Stimulated activated CD4-positive, alpha-beta T cell treated with anti-CD3 and anti-CD28 coated beads, Interleukin-1b, Interleukin-23, amount 100 ng/mL, for 4 hours (primary cell): ENCODE measurements around the gene ADGRL1.
"Not testable (repeated sequence)": the region's sequence is repeated elsewhere in the genome, so short reads cannot be mapped to it uniquely, and the experiment has no call there.

Source experiments
- DNase-seq, 2 donors: peaks; one replicate each; pipeline ENCODE4 v3.0.0-alpha.2; 2020; ENCODE audit warnings: low read depth in 2 of 2

ADGRL1 gene

DNA sequence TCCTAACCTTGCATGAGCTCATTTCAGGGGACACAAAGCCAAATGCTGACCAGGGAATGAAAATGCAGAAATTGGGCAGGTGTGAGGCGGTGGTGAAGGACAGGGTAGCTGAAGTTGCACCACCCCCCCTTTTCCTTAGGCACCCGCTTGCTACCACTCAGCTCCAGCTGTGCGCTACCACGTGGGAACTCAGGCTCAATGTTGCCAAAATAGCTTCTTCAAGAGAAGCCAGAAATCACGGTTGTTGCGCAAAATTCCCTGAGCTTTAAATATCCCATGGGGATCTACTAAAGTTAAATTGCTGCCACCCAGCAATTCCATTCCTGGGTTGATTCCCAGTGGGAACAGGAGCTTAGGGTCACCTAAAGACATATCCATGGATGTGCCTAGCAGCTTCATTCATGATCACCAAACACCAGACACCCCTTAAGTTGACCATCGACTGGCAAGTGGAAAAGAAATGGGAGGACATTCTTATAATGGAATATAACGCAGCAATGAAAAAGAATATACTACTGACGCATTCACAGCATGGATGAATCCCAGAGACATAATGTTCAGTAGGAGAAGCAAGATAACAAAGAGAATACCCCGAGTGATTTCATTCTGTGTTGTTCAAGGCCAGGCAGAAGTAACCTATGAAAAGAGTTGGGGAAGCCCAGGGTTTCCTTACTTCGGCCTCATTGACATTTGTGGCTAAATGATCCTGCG, 12.8 kb upstream of the ADGRL1 start:
- no peak for DNase-seq

DNA sequence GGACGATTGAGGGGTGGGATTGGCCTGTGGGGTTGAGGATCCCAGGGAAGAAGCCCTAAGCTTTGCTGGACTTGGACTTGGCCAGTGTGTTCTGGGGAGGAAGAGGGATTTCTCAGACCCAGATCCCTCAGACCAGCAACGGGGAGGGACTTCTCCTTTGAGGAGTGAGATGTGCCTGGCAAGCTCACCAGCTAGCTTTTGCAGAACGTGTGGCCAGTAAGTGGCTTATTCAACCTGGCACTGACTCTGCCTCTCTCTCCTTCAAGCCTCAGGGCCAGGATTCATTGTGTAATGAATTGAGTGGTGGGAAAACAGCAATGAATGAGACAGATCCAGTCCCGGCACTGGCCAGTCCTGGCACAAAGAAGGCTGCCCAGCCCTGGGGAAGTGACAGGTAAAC, 11.9 kb upstream of the ADGRL1 start:
- DNase-seq = not testable (repeated sequence)

DNA sequence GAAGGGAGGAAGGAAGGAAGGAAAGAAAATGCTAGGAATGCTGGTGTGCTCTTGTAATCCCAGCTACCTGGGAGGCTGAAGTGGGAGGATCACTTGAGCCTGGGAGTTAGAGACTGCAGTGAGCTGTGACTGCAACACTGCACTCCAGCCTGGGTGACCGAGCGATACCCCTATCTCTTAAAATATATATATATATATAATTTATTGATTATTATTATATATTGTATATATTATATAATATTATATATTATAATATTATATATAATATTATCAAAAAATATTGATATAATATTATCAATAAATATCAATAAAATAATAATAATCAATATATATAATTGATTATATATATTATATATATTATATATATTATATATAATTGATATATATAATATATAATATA, 8.6 kb upstream of the ADGRL1 start:
- DNase-seq = no peak

DNA sequence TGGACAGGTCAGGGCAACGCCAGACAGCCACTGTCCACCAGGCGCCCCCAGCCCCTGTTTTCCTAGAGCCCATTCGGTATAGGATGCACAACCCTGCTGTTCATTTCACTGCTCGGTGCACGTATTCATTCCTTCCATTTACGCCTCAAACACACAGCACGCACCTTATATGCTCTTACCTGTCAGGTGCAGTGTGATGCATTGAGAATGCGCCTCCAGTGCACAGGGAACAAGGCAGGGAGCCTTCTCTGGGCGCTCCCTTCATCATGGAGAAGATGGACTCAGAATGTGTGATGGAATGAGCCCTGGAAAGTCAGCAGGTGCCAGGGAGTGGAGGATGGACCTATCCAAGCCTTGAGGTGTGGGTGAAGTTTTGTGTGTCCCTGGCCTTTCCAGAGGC, 4.2 kb upstream of the ADGRL1 start:
- not testable (repeated sequence) for DNase-seq

DNA sequence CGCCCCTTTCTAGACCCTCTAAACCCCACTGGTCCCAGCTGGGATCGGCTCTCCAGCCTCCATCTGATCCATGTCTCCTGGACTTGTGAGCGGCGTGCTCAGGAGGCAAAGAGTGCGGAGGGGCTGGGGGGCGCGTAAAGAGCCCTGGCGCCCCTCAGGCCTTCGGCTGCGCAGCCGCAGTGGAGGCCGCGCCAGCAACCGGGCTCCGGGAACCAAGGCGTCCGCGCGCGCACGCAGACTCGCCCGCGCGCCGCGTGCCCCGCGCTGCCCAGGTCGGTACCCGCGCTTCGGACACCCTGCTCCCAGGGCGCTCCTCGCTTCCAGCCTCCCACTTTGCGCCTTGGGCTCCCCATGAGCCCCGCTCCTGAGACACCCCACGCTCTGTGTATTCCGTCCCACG, 3.4 kb upstream of the ADGRL1 start:
- not testable (repeated sequence) for DNase-seq

DNA sequence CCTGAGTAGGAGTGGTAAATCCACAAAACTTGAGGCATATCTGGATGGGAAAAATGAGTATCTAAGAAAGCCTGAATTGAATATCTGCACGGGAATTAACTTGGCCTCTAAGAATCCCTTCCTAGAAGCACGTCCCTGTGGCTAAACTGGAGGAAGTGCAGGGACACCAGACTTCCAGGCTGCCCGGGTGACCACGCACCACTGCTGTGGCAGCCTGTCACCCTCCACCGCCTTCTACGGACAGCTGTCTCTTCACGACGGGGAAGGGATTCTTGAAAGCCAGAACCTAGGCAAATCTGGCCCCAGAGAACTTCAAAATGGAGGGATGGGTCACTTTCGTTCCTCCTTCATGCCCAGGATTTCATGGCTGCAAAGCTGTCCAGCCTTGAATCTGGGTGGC, 2.5 kb upstream of the ADGRL1 start:
- not testable (repeated sequence) for DNase-seq

DNA sequence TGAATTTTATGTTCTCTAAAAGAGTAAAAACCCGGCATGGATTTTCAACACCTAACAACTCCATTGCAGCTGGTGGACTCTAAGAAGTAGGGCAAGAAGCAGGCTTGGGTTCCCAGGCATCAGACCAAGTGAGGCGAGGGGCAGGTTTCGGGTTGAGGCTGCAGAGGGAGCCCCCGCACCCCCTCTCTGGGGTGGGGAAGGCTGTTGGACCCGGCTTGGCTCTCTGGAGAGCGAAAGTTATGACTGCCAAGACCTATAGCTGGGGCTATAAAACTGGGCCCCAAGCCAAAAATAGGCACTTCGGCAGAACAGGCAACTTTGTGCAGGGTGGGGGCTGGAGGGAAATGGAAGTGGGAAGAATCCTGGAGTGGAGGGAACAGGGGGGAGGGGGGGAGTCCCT, 1.8 kb upstream of the ADGRL1 start:
- not testable (repeated sequence) for DNase-seq

DNA sequence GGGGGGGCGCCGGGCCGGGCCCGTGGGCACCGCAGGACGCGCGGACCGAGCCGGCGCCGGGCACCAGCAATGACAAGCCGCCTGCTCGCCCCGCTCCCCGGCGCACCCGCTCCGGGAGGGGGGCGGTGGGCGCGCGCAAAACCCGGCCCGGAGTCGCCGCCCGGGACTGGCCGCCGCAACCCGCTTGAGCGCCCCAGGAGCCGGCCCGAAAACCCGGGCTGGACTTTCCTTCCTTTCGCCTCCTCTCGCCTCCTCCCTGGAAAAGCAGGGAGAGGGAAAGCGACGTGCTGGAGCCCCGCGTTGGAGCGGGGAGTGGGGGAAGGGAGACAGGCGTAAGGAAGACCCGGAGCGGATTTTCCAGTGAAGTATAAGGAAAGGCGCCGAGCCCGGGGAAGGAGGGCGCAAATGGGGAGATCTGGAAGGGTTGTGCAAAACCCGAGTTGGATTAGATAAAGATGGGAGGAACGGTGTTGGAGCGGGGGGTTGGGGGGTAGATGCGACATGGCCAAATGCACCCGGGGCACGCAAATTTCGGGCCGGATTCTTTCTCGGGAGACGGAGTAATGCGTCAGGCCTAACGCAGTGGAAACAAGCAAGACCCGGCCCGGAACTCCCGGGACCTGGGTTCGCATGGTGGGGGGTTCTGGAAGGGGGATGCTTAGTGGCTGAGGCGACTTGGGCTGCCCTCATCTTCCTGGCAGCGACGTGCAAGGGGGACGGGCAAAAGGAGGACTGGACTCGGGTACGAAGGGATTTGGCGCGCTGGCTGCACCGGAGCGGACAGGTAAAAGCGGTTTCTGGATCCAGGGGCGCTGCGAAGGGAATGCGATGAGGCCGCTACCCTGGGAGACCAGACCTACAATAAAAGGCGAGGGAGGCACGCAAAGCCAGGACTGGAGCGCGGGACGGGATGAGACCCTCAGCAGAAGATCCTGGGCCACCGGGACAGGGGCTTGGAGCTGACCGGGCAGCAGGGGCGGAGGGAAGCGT, 1.1 kb upstream of the ADGRL1 start:
- DNase-seq = peak; percentile 61 to 82

DNA sequence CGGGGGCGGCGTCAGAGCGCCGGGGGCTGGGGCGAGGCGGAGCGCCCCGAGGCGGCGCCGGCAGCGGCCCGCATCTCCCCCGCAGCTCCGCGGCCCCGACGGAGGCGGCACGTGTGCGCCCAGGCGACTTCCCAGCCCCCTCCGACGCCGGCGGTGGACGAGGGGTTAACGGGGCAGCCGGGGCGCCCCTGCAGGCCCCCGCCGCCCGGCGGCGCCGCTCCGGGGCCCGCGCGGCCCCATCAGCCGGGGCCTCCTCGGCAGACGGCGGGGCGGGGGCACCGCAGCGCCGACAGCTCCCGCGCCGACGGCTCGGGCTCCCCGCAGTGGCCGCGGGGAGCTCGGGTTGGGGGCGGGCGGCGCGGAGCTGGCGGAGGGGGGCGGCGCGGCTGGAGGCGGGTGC, 339 bp upstream of the ADGRL1 start:
- DNase-seq = not testable (repeated sequence)

DNA sequence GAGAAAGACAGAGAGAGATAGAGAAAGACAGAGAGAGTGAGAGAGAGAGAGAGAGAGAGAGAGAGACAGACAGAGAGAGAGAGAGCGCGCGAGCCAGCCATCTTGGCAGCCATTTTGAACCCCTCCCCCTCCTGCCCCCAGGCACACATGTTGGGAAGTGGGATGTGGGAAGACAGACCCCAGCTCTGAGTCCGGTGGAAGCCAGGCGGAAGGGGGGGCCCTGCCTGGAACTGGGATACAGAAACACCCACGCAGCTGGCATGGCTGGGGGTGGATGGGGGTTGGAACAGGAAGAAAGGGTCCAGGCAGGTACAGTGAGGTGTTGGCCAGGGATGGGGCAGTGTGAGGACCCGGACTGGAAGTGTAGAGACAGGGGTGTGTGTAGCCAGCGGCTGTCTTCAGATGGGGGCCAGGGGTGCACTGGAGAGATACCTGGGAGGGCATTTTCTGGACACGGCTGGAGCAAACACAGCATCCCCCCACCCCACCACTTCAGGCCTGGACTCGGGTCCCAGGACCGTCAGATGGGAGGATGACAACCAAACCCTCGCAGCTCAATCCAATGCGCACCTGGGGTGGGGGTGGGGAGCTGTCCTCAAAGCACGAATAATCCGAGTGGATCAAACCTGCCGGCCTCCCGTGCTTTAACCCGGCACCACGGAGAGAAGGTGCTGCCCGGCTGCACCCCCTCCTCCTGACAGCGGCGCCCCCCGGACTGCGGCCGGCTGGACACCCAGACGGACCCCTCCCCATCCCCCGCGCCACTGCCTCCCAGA, 1.1 kb downstream of the ADGRL1 start:
- DNase-seq = not testable (repeated sequence)

DNA sequence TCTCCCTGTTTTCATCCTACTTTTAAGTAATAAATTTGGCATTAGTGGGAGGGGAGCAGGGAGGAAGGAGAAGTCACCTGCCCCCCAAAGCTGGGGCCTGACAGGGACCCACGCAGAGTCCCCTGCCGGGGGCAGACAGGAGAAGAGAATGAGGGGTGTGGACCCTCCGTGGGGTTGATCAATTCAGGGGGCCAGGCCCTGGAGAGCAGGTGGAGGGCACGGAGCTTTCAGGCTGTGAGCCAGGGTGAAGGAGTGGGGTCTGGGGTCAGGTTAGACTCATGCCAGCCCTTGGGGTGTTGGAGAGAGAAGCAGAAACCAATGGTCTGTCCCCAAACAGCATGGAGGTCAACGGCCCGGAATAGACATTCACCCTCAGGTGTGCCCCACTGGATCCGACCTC, 1.8 kb downstream of the ADGRL1 start:
- DNase-seq = not testable (repeated sequence)

DNA sequence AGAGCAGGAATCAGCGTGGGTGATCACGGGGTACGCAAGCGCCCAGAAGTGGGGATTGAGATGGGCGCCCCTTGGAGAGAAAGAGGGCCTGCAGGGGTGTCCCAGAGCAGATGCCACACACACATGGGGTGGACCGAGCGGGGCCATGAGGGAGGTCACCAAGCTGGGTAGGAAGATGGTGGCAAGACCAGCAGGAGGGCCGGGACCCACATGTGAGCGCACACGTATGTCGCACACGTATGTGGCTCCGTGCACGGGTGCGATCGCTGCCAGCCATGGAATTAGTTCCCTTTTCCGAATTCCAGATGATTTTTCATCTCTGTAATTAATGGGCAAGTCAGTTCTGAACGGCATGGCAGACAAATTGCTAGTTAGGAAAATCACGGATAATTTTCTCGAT, 2.2 kb downstream of the ADGRL1 start:
- not testable (repeated sequence) for DNase-seq

DNA sequence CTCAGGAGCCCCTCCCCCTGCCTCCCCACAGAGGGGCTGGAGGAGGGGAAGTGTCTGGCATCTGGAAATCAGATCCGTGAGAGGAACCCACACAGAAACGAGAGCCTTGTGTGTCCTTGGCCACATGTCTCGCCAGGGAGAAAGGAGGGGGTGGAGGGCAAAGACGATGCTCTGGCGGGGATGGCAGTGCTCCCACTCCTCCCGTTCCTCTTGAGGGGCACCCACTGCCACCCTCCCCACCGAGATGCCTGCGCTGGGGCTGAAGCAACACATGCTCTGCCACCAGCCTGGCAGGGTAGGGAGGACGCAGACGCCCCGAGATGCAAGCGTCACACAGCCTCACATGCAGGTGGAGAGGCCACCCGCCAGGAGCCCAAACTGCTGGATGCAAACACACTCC, 2.8 kb downstream of the ADGRL1 start:
- no peak for DNase-seq

DNA sequence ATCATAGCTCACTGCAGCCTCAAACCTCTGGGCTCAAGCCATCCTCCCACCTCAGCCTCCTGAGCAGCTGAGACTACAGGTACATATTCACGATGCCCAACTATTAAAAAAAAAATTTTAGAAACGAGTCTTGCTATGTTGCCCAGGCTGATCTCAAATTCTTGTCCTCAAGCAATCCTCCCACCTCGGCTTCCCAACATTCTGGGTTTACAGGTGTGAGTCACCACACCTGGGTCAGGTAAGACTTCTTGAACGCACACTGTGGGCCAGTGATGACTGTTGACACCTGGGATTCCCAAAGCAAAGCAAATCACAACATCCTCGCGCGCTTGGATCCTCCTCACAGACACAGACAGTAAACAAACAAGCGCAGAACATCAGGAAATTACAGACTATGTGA, 4.5 kb downstream of the ADGRL1 start:
- not testable (repeated sequence) for DNase-seq

DNA sequence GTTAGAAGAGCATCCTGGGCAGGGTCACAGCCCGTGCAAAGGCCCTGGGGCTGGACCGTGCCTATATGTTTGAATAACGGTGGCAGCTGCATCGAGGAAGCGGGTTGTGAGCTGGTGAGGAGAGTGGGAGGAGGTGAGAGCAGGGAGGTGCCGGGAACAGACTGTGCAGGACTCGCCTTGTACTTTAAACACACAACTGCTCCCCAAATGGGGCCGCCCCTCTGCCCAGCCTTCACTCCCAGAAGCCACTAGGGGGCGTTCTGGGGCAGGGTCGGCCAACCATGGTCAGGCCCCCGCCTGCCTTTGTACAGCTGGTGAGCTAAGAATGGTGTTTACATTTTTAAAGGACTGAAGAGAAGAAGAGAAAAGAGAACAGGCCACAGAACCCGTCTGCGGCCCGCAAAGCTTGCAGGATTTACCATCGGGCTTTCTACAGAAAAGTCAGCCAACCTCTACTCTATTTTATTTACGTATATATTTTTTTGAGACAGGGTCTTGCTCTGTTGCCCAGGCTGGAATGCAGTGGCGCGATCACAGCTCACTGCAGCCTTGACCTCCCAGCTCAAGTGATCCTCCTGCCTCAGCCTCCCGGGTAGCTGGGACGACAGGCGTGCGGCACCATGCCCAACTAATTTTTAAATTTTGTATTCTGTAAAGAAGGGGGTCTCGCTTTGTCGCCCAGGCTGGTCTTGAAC, 5.7 kb downstream of the ADGRL1 start:
- peak; percentile 30 to 38 for DNase-seq

DNA sequence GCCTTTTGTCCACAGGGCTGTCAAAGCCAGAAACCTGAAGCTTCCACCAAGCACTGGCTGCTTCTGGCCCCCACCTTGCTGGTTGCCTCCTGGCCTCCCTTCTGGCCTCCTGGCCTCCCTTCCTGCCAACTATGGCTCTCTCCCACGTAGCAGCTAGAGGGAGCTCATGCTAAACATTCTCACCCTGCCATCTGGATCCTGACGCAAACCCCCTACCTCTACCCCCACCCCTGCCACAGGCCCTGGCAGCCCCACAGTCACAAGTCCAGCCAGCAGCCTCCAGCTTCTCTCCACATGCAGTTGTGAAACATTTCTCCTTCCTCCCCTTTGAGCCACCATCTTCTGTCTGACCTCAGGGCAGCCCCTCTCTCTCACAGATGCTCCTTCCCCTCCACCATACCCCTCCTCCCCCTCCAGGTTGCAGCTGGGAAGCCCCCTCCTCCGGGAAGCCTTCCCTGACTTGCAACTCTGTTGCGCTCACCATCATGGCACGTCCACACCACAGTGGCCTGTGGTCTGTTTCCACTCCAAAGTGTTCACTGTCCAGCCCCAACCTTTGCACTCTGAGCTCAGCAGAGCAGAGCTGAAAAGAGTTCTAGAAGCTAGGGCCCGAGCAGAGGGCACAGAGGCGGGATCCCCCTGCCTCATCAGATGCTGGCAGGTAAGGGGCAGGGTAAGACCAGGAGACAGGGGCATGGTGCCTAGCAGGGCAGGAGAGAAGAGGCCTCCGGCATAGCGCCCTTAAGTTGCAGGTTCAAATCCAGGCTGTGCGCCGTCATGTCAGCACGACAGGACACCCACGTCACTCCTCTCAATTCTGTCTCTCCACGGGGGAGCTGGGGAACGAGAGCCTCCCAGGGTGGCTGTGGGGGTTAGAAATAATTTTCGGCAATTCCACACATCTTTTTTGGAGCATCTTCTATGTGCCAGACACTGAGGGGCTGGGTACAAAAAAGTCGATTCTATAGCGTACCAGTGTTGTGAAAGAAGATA, 7.3 kb downstream of the ADGRL1 start:
- DNase-seq = no peak

DNA sequence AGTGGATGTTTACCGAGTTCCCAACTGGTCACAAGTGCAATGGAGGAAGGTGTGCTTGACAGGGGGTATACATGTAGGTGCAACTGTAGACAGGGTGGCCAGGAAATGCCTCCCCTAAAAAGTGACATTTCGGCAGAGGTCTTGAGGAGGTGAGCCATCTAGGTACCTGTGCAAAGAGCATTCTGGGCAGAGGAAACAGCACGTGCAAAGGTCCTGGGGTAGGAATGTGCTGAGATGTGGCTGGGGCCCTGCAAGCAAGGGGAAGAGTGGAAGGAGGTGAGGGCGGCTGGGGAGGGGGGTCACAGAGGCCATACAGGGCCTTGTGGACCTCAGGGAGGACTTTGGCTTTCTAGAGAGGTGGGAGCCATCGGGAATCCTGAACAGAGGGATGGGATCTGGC, 8.1 kb downstream of the ADGRL1 start:
- DNase-seq = no peak

DNA sequence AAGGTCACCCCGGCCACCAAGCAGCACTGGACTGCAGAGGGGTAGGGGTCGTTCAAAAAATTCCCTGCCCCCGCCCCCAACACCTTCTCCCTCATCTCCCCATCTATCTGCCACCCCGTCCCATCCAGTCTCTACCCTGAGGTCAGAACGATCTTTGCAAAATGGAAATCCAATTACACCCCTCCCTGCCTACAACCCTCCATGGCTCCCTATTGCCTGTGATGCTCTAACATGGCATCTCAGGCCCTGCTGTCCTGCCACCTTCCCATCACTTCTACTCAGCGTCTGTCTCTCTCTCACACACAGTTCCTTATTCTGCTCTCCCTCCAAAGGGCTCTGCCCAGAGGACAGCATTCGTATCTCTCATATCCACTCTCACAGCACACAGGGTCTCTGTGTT, 8.7 kb downstream of the ADGRL1 start:
- not testable (repeated sequence) for DNase-seq

DNA sequence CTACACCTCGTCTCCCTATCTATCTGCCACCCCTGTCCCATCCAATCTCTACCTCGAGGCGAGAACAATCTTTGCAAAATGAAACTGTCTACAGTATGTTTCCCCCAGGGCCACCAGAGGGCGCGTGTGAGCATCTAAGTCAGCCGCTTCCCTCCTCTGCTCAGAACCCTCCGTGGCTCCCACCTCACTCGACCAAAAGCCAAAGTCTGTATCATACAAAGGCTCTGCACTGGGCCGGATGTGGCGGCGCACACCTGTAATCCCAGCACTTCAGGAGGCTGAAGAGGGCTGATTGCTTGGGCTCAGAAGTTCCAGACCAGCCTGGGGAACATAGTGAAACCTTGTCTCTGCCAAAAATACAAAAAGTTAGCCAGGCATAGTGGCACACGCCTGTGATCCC, 9.9 kb downstream of the ADGRL1 start:
- DNase-seq = peak; percentile 74

DNA sequence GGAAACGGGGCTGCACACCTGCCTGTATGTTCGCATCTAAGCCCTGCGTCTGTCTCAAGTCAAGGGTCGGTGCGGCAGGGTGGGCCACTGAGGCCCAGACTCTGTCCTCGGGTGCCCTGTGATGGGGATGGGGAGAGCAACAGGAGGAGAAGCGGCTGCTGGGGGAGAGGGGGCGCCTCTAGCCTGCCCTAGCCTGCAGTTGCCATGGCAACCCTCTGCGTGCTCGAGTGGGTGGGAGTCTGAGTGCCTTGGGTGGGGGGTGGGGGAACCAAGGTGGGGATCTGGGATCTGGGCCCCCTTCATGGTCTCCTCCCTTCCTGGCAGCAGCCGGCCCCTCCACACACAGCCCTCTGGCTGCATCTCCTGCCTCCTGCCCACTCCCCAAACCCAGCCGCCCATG, 10.8 kb downstream of the ADGRL1 start:
- DNase-seq = not testable (repeated sequence)
